Measurements from ENCODE around the gene MAD1L1.

GRCh38 chr7:1883834-1884582, 348.7 kb downstream of the MAD1L1 start:
- TF ChIP-seq CTCF (conservative IDR thresholded peaks at IDR 0.05) = no peak
- TF ChIP-seq ZFX (IDR thresholded peaks at IDR 0.05) = no peak

All from C4-2B (cell line).